Right lung (tissue), 5 donors: Measurements from ENCODE around the gene EIF2B5. TPM values are rescaled to one million over a fixed set of nuclear protein-coding genes. Genes with fewer than 3 reads are reported as not detected.
A peak's percentile ranks its signal among the peaks of the same experiment; 100 is the strongest.
"Not testable (repeated sequence)": the region's sequence is repeated elsewhere in the genome, so short reads cannot be mapped to it uniquely, and the experiment has no call there.

ENCODE experiments used
- DNase-seq, 2 donors: peaks; one replicate each; pipeline ENCODE4 v3.0.0-alpha.2; 2013
- polyA plus RNA-seq, 5 donors: library from polyadenylated mRNA; unstranded; fragments of 120-200 nt; gene quantifications; one replicate each; pipeline versions ENCODE4 v1.2.1 to v1.2.3, GENCODE V29; 2013; ENCODE audit warnings: inconsistent platforms in 1 of 5, low replicate concordance in 1 of 5; ENCODE audit not compliant: insufficient read length in 5 of 5, insufficient read depth in 1 of 5

EIF2B5 gene
- polyA plus RNA-seq, 5 donors, result 54.5 to 61.9 (median 56.8) TPM

DNA sequence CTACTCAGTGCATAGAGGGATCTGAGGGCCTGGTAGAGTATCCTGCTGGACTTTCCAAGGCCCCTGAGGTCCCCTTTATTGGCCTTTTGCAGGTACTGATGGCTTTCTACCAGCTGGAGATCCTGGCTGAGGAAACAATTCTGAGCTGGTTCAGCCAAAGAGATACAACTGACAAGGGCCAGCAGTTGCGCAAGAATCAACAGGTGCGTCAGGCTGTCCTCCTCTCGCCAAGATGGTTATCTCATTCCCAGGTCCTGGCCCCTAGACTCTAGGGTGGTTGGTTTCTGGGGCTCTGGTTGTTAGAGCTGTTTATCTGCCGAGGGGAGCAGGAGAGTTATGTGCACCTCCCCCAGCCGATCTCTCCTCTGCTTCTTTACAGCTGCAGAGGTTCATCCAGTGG, 9.3 kb downstream of the EIF2B5 start:
- no peak for DNase-seq

DNA sequence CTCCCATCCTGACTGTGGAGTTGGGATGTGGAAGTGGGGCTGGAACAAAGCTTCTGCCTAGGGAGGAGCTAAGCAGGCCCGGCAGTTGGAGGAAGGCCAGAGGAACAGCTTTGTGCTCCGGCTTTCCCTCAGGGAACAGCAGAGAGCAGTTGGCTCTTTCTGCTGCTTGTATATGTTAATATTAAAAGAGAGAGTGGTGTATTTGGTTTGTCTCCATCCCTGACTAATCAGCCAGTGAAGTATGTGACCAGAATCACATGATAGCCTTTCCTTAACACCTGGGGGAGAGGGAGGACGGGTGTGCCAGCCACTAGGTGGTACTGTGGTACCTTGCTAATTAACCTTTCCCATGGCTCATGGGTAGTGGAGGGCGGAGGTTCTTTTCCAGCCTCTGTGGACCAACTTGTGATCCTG, 10.0 kb downstream of the EIF2B5 start:
- DNase-seq, result no peak

DNA sequence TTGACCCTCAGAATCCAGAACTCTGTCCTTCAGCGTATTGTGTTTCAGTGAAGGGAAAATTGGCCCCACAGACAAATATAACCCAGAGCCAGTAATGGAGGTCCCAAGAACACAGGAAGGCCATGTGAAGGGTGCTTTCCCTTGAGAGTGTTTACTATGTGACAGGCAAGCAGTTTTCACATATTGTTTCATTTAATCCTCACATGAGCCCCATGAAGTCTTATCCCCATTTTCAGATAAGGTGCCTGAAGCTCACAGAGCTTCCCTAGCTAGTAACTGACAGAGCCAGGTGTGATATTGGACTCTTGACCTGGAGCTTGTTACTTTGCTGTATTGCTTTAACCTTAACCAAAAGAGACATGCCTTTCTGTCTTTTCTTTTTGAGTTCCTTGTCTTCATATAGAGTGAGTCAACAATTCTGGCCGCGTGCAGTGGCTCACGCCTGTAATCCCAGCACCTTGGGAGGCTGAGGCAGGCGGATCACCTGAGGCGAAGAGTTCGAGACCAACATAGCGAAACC, 10.7 kb downstream of the EIF2B5 start:
- no peak for DNase-seq

DNA sequence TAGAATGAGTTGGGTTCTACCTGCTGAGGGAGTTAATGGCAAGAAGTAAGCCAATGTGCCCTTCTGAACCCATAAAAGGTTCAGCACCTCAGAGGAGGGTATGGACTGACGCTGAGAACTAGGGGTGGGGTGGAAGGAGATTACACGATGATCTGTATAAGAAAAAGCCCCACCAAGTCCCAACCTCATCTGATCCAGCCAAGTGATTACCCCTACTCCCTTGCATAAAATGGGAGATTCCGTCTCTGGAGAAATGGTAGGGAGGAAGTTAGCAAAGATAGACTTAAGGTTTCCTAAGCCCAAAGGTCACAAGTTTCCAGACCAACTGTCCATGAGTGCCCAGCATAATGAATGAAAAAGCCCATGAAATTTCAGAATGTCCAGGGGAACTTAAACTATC, 12.9 kb downstream of the EIF2B5 start:
- DNase-seq, result no peak

DNA sequence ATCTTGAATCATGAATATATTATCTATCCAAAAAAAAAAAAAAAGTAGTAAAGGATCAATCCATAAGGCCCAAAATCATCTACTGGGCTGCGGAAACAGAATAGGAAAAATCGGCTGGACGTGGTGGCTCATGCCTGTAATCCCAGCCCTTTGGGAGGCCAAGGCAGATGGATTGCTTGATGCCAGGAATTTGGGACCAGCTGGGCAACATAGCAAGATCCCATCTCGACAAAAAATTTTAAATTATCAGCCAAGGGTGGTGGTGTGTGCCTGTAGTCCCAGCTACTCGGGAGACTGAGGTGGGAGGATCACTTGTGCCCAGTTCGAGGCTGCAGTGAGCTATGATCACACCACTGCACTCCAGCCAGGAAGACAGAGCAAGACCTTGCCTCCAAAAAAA, 14.0 kb downstream of the EIF2B5 start:
- DNase-seq, result no peak

DNA sequence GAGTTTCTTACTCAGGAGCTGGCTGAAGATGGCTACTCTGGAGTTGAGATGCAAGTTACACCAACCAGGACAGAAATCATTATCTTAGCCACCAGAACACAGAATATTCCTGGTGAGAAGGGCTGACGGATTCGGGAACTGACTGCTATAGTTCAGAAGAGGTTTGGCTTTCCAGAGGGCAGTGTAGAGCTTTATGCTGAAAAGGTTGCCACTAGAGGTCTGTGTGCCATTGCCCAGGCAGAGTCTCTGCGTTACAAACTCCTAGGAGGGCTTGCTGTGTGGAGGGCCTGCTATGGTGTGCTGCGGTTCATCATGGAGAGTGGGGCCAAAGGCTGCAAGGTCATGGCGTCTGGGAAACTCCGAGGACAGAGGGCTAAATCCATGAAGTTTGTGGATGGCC, 14.6 kb downstream of the EIF2B5 start:
- DNase-seq, result not testable (repeated sequence)

DNA sequence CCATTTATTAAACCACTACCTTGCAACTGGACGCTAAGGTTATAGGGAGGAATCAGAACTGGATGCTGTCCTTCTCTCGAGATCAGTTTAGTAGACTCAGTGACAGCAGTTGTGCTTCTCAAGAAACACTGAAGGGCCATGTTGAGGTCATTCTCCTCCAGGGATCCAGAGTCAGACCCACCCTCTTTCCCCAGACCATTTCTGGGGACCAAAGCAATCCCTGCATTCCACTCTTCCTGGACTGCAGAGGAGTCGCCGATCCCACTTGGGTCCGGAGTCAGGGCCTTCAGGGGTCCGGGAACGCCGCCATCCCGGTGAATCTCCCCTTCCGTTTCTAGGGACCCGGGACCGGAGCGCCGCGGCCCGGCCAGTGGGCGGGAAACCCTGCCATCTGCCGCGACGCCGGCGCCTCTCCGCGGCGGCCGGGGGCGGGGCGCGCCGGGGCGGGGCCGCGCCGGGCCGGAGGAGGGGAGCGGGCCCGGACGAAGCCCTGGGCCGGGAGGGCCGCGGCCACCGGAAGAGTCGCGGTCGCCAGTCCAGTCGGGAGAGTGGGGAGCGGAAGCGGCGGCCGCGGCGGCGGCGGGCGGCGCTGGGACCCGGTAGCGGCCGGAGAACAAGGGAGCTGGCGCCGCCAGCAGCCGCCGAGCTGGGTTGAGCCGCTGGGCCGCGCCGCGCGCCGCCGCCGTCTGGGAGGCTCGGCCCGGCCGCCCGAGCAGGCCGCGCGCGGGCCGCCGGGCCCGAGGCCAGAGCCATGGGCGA, 19.9 kb downstream of the EIF2B5 start, which contains the start of gene DVL3:
Gene DVL3, plus strand, starts transcription at position 493 of the 759 bp plus-strand sequence. Its CDS starts 259 bp downstream, at position 752.
- peak; percentile 66 to 67 for DNase-seq

DNA sequence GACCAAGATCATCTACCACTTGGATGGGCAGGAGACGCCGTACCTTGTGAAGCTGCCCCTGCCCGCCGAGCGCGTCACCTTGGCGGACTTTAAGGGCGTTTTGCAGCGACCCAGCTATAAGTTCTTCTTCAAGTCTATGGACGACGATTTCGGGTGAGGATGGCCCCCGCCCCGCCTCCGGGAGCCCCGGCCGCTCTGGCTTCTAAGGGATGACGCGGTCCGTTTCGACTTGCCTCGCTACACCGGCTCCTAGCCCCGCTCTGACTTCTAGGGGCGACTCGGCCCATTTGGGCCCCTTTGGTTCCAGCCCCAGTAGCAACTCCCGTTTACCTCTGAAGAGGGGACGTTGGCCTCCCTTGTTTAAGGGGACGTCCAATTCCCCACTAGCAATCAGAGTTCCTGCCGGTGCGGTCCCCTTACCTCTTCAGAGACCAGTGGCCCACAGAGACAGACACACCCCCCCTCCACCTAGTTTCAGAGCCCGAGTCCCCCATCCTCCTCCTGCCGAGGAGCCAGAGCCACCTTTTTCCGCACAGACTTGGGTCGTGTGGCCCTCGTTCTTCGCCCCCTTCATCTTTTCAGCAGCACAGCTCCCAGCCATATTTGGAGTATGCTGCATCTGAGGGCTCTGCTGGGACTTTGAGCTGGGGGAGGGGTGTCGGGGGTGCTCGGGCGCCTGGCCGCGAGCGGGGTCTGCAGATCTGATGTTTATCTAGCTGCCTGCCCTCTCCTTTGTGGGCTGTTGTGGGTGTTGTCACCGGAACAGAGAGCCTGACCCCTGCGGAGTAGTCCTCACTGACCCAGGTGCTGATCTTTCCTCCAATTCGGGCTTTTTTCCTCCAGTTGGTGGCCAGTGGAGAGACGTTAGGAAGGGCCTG, 20.7 kb downstream of the EIF2B5 start:
- DNase-seq, result no peak

DNA sequence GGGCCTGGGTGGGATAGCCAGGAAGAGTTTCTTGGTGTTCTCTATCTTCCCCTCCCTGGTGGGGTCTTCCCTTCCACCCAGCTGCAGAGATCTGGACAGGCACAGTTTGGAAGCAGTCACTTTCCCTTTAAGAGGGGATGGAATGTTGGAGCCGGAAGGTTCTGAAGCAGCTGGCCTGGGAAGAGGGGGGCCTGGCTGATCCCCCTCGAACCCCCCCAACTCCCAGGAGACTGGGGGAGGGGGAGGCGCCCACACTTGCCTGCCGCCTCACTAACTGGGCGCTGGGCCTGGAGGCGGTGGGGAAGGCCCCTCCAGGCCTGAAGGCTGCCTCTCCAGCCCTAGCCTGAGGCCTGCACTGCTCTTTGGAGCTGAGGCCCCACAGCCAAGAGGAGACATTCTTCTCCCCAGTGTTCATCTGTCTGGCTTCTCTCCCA, 21.4 kb downstream of the EIF2B5 start:
- DNase-seq, result peak; percentile 66 to 70

DNA sequence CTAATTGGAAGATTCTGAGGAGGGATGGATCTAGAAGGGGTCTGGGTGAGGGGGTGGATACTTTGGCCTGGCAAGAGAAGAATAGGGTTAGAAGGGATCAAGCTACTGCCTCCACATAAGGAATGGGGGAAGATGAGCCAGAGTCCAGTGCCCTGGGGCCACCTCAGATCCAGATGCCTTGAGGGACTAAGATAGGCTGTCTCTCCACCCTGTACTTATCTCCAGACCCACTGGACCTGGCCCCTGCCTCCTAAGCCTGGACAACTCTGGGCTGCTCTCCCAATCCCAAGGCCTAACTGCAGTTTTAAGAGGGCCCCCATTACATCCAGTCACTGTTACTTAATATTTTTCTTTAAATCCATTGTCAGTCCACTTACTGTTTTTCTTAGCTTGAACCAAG, 22.0 kb downstream of the EIF2B5 start:
- DNase-seq, result no peak

DNA sequence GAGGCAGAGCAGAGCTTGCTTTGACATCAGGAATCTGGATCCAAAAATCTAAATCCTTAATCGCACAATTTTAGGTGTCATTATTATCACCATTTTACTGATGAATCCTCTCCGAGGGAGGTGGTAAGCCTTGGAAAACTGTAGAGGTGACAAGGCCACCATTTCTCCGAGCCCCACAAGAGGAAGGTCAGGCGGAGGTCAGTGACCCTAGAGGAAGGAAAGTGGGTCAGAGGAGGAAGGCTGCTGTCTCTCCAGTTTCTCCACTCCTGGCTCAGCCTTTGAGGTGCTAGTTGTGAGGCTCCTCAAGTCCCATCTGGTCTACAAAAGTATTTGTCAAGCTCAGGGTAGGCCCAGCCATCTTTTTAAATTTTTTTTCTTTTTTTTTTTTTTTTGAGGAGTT, 23.2 kb downstream of the EIF2B5 start:
- DNase-seq, result no peak

DNA sequence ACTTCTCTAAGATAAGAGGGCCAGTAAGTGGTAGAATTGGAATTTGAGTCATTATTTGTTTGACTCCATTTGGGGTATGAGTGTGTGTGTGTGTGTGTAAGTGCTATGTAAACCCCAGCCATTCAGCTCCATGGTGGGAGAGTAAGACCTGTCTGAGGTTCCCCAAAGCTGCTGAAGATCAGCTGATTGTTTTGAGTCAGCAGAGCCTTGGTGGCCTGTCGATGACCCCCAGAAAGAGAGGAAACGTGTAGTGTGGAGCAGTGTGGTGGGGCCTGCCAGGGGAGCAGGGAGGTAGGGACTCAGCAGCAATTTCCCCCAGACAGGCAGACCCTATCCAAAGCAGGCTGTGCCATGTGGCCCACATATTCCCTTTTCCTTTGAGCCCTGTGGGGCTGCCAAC, 25.3 kb downstream of the EIF2B5 start:
- DNase-seq, result no peak

DNA sequence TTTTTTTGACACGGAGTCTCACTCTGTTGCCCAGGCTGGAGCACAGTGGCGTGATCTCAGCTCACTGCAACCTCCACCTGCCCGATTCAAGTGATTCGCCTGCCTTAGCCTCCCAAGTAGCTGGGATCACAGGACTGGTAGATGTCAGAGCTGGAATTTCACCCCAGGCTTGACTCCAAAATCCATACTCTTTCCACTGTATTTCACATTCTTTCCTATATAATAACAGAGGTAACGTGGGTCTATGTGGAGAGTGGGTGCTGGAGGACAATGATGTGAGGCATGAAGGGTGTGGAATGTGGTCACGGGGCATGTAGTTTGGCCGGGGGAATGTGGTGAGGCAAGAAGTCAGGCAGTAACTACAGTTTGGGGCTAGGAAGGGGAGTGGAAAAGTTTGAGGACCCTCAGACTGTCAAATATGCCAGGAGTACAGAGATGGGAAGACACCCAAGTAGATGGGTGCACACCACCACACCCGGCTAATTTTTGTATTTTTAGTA, 27.5 kb downstream of the EIF2B5 start:
- DNase-seq, result not testable (repeated sequence)

DNA sequence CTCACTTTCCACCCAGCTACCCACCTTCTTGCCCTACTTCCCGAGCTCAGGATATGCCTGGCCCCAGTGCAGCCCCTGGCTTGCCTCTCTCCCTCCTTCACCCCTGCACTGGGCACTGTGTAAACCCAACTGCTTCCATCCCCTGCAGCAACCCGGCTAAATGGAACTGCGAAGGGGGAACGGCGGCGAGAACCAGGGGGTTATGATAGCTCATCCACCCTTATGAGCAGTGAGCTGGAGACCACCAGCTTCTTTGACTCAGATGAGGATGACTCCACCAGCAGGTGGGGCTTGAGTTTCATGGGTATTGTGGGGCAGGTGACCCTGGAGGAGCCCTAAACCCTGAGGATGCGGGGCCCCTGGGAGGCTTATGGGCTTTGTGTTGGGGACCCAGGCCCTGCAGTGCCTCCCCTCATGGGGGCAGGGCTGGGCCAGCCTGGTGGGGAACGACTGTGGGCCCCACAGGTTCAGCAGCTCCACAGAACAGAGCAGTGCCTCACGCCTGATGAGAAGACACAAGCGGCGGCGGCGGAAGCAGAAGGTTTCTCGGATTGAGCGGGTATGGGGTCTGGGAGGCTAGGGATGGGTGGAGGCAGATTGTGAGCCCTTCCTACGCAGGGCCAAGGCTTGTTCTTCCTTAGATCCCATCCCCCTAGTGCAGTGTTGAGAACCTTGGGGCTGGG, 29.6 kb downstream of the EIF2B5 start:
- no peak for DNase-seq

DNA sequence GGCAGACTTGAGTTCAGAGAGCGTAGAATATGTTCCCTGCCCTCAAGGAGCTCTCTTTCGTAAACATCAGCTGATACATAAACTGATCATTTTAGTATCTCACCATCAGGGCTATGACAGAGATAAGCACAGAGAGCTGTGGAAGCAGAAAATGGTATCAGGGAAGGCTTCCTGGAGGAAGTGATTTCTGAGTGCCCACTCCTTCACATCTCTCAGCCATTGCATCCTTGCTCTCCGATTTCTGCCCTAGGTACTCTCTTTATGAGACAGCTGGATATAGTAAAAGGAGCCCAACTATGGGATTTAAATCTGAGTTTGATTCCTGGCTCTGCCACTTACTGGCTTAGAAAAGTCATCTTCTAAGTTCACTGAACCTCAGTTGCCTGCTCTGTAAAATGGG, 30.4 kb downstream of the EIF2B5 start:
- DNase-seq, result no peak

DNA sequence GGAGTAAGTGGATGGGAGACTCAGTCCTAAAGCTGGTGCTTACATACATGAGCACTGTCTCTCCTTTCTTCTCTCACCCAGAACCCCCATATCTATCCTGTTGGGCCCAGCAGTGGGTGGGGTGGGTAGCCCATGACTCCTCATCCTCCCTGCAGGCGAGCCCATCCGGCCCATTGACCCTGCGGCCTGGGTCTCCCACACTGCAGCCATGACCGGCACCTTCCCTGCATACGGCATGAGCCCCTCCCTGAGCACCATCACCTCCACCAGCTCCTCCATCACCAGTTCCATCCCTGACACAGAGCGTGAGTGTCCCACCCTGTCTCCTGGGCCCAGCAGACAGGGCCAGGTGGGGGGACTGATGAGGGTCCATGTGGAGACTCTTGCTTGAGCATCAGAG, 31.5 kb downstream of the EIF2B5 start:
- DNase-seq, result no peak

DNA sequence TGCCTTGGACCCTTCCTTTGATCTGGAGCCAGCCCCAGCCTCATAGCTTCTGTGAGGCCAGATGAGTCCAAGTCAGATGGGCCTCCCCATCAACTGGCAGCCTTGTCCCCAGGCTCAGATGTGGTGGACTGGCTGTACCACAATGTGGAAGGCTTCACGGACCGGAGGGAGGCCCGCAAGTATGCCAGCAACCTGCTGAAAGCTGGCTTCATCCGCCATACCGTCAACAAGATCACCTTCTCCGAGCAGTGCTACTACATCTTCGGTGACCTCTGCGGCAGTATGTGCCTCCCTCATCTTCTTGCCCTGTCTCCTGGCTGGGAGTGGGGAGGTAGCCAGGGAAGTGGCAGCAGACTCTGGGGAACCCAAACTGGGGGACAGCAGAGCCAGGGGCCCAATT, 32.6 kb downstream of the EIF2B5 start:
- DNase-seq, result no peak

DNA sequence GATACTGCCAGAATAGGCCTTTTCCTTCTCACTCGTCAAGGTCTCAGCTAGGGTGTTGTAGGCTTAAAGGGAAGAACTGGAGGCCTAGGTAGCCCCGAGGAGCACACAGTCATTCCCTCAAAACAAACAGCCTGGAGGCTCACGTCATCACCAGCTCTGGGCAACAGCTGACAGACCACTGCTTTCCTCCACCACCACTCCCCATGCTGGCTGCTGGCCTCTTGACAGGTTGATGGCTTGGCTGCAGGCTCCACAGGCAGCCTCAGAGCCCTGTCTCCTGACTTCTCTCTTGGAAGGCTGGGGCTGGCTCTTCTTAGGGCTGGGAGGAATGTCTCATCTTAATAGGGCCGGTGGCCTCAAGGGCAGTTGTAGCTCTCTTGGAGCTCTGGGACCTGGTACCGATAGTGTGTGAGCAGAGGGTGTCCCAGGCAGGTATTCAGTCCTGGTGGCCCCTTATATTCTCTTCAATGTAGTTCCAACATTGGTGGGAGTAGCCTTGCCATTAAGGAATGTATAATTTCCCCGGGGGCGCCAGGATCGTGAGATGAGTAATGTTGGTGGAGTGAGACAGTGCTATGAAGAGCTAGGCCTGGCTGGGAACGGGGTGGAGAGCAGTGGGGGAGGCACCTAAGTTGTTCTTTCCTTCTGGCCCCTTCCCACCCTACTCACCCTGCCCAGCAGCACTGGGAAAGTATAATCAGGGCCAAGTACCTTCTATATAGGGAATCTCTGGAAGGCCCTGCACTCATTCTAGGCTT, 33.4 kb downstream of the EIF2B5 start:
- DNase-seq, result no peak

DNA sequence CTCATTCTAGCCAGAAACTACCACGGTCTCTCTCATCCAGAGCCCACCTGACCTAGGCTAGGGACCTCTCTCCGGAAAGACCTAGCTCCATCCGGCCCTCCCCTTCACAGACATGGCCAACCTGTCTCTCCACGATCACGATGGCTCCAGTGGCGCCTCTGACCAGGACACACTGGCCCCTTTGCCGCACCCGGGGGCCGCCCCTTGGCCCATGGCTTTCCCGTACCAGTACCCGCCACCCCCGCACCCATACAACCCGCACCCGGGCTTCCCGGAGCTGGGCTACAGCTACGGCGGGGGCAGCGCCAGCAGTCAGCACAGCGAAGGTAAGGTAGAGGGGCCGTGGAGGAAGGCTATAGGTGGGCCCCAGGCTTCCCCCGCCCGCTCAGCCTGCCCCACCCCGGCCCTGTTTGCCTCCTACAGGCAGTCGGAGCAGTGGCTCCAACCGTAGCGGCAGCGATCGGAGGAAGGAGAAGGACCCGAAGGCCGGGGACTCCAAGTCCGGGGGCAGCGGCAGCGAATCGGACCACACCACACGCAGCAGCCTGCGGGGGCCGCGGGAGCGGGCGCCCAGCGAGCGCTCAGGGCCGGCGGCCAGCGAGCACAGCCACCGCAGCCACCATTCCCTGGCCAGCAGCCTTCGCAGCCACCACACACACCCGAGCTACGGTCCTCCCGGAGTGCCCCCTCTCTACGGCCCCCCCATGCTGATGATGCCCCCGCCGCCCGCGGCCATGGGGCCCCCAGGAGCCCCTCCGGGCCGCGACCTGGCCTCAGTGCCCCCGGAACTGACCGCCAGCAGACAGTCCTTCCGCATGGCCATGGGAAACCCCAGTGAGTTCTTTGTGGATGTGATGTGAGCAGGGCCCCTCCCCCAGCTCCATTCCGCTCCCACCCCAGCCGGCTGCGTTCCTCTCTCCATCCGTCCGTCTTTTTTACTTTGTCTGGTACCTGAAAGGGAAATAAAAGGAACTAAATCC, 35.0 kb downstream of the EIF2B5 start:
- no peak for DNase-seq

DNA sequence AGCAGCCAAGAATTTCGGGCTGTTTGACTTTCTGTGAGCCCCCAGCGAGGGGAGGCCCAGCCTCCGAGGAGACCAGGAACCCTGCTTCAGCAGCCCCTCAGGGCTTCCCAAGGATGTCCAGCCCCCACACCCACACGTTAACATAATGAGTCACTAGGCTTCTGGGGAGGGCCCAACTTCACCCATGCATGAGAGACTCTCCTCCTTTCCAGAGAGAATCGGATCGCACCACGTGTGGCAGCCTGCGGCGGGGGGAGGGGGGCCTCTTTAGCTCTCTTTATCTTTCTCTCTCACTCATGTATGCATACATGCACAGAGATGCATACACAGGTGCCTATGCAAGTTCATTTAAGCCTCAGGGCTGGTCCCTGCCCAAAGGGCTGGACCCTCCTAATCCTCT, 36.4 kb downstream of the EIF2B5 start:
- no peak for DNase-seq
